ENCODE results near the gene ENTPD8. TPM values are rescaled to one million over a fixed set of nuclear protein-coding genes. Genes with fewer than 3 reads are reported as not detected.

ENTPD8 gene
- total and polyA plus RNA-seq, 2 of the 13 experiments (the other 11 are each of a cell fraction or from before 2014, with no cell fraction given): 0.26 to 0.44 TPM

DNA sequence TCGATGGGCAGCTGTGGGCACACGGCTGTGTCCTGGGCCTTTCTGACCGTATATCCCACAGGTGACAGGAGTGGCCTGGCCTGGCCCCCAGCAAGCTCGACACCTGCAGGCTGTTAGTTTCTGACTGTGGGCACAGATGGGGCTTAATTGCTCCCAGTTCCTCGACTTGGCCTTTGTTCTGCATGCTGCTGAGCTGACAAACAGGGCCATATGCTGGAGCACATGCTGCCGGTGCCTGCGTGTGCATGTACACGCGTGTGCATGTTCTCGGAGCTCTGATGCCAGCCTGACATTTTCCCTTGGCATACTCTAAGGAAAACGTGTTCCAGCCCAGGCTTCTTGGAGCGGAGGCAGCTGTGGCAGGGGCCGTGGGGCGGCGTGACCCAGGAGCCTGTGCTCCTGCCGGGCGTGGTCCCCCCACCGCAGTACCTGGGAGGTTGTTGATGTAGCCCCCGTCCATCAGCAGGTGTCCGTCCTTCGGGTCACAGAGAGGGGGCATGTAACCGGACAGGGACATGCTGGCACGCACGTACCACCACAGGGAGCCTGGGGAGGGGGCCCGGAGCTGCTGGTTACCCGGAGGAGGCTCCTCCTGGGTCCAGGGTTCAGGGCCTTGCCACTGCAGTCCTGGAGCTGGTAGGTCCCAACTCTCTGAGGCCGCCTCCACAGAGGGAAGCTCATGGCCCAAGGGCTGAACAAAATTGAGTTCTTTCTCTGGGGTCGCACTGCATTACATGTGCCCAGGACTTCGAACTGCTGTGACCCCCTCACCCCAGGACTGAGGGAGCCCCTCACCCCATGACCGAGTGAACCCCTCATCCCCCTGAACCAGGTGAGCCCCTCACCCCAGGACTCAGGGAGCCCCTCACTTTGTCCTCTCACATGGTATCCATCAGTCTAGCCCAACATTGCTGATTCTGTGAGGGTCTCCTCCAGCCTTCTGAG, 22.1 kb upstream of the ENTPD8 start (continued):
- TF ChIP-seq, protein P1, sequence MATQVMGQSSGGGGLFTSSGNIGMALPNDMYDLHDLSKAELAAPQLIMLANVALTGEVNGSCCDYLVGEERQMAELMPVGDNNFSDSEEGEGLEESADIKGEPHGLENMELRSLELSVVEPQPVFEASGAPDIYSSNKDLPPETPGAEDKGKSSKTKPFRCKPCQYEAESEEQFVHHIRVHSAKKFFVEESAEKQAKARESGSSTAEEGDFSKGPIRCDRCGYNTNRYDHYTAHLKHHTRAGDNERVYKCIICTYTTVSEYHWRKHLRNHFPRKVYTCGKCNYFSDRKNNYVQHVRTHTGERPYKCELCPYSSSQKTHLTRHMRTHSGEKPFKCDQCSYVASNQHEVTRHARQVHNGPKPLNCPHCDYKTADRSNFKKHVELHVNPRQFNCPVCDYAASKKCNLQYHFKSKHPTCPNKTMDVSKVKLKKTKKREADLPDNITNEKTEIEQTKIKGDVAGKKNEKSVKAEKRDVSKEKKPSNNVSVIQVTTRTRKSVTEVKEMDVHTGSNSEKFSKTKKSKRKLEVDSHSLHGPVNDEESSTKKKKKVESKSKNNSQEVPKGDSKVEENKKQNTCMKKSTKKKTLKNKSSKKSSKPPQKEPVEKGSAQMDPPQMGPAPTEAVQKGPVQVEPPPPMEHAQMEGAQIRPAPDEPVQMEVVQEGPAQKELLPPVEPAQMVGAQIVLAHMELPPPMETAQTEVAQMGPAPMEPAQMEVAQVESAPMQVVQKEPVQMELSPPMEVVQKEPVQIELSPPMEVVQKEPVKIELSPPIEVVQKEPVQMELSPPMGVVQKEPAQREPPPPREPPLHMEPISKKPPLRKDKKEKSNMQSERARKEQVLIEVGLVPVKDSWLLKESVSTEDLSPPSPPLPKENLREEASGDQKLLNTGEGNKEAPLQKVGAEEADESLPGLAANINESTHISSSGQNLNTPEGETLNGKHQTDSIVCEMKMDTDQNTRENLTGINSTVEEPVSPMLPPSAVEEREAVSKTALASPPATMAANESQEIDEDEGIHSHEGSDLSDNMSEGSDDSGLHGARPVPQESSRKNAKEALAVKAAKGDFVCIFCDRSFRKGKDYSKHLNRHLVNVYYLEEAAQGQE (IDR thresholded peaks at IDR 0.05; ENCODE audit: borderline replicate concordance in 1 of 2, low read depth in 1 of 2, low read length in 2 of 2): no peak
- TF ChIP-seq, protein P2, sequence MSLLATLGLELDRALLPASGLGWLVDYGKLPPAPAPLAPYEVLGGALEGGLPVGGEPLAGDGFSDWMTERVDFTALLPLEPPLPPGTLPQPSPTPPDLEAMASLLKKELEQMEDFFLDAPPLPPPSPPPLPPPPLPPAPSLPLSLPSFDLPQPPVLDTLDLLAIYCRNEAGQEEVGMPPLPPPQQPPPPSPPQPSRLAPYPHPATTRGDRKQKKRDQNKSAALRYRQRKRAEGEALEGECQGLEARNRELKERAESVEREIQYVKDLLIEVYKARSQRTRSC (CRISPR knock-in tag; IDR thresholded peaks at IDR 0.05; ENCODE audit: low read depth): 0 out of 2 replicates have a peak, but pooled peaks have one; percentile 62
- TF ChIP-seq BCL6 (CRISPR knock-in tag; IDR thresholded peaks at IDR 0.05) (no peak), ZNF530 (CRISPR knock-in tag; IDR thresholded peaks at IDR 0.05; ENCODE audit: low read depth) (no peak), ZMYM3 (CRISPR knock-in tag; IDR thresholded peaks at IDR 0.05) (no peak)
- TF ChIP-seq, protein P3, sequence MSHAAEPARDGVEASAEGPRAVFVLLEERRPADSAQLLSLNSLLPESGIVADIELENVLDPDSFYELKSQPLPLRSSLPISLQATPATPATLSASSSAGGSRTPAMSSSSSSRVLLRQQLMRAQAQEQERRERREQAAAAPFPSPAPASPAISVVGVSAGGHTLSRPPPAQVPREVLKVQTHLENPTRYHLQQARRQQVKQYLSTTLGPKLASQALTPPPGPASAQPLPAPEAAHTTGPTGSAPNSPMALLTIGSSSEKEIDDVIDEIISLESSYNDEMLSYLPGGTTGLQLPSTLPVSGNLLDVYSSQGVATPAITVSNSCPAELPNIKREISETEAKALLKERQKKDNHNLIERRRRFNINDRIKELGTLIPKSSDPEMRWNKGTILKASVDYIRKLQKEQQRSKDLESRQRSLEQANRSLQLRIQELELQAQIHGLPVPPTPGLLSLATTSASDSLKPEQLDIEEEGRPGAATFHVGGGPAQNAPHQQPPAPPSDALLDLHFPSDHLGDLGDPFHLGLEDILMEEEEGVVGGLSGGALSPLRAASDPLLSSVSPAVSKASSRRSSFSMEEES (CRISPR knock-in tag; IDR thresholded peaks at IDR 0.05): no peak
